HEK293T (cell line): ENCODE results near the gene MAD1L1.

Experiments used
- ARNT ChIP-seq: fragments of 450-650 bp; IDR thresholded peaks from 2 replicates; pipeline ENCODE4 v1.6.1; 2017; ENCODE audit warnings: mild to moderate bottlenecking
- BHLHE40 ChIP-seq: fragments of 450-650 bp; IDR thresholded peaks from 2 replicates; pipeline ENCODE4 v1.6.1; 2016; ENCODE audit warnings: mild to moderate bottlenecking, moderate library complexity, borderline replicate concordance
- ELF4 ChIP-seq: fragments of 450-650 bp; IDR thresholded peaks from 2 replicates; pipeline ENCODE4 v1.6.1; 2017; ENCODE audit warnings: antibody characterized with exemption
- FOXA1 ChIP-seq: fragments of 450-650 bp; IDR thresholded peaks from 2 replicates; pipeline ENCODE4 v1.6.1; 2016; ENCODE audit warnings: mild to moderate bottlenecking
- HDGF ChIP-seq: fragments of 450-650 bp; IDR thresholded peaks from 2 replicates; pipeline ENCODE4 v1.6.1; 2017; ENCODE audit warnings: antibody characterized with exemption, borderline replicate concordance
- L3MBTL2 ChIP-seq: fragments of 450-650 bp; conservative IDR thresholded peaks from 2 replicates; pipeline ENCODE4 v1.6.1; 2016; ENCODE audit warnings: mild to moderate bottlenecking
- NFRKB ChIP-seq: fragments of 450-650 bp; IDR thresholded peaks from 2 replicates; pipeline ENCODE4 v1.6.1; 2016; ENCODE audit warnings: mild to moderate bottlenecking, moderate library complexity
- SP1 ChIP-seq: fragments of 450-650 bp; IDR thresholded peaks from 2 replicates; pipeline ENCODE4 v1.6.1; 2017
- SUZ12 ChIP-seq: fragments of 450-650 bp; IDR thresholded peaks from 2 replicates; pipeline ENCODE4 v1.6.1; 2016; ENCODE audit warnings: mild to moderate bottlenecking

DNA sequence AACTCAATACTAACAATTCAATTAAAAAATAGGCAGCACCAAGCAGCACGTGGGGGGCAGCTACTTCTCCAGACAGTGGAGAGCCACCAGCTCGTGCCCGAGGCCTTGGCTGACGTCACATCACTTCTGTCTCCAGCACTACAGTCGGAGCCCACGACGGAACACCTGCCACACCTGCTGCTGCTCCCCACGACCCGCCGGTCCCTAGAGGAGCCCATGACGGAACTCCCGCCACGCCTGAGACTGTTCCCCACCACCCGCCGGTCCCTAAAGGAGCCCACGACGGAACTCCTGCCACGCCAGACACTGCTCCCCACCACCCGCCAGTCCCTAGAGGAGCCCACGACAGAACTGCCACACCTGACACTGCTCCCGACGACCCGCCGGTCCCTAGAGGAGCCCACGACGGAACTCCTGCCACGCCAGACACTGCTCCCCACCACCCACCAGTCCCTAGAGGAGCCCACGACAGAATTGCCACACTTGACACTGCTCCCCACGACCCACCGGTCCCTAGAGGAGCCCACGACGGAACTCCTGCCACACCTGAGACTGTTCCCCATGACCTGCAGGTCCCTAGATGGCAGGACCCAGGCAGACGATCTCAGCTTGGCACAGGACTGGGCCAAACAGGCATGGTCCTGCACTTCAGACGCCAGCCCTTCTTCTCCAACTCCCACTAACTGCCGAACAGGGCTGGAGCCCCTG is 304.7 kb downstream of the MAD1L1 start:
- TF ChIP-seq FOXA1 (no peak), L3MBTL2 (no peak), BHLHE40 (no peak), ARNT (no peak), HDGF (no peak), SP1 (no peak), NFRKB (no peak), SUZ12 (no peak), ELF4 (no peak)
